Neural progenitor cell (in vitro differentiated cells): ENCODE results near the gene FIG4. TPM values are rescaled to one million over a fixed set of nuclear protein-coding genes. Genes with fewer than 3 reads are reported as not detected.

ENCODE experiments used
- DNase-seq: peaks from one replicate; pipeline ENCODE4 v3.0.0-alpha.2; 2016; ENCODE audit warnings: low spot score
- H2AFZ ChIP-seq: fragments of 200-600 bp; sonication (generic); replicated peaks from 2 replicates; pipeline ENCODE4 v1.6.1; 2016; ENCODE audit warnings: antibody characterized with exemption
- H3F3A ChIP-seq: fragments of 200-600 bp; sonication (generic); 2 replicates; pipeline ENCODE4 v1.6.1; 2016; ENCODE audit warnings: antibody characterized with exemption, low read depth
- H3K27ac ChIP-seq: fragments of 200-600 bp; sonication (generic); 2 replicates; pipeline ENCODE4 v1.5.1; 2016; ENCODE audit warnings: mild to moderate bottlenecking
- H3K27me3 ChIP-seq: fragments of 200-600 bp; sonication (generic); 2 replicates; pipeline ENCODE4 v1.6.1; 2016; ENCODE audit warnings: mild to moderate bottlenecking, moderate library complexity
- H3K36me3 ChIP-seq: fragments of 200-600 bp; sonication (generic); 2 replicates; pipeline ENCODE4 v1.5.1; 2016
- H3K4me1 ChIP-seq: fragments of 200-600 bp; sonication (generic); 2 replicates; pipeline ENCODE4 v1.6.1; 2016; ENCODE audit warnings: mixed run types
- H3K4me2 ChIP-seq: fragments of 200-600 bp; sonication (generic); 2 replicates; pipeline ENCODE4 v1.6.1; 2016
- H3K4me3 ChIP-seq: fragments of 200-600 bp; sonication (generic); 2 replicates; pipeline ENCODE4 v1.5.1; 2016
- H3K79me2 ChIP-seq: fragments of 200-600 bp; sonication (generic); 2 replicates; pipeline ENCODE4 v1.6.1; 2016; ENCODE audit warnings: low read depth
- H3K9ac ChIP-seq: fragments of 200-600 bp; sonication (generic); 2 replicates; pipeline ENCODE4 v1.6.1; 2016
- H3K9me3 ChIP-seq: fragments of 200-600 bp; sonication (generic); 2 replicates; pipeline ENCODE4 v1.5.1; 2016; ENCODE audit warnings: low read depth
- H4K20me1 ChIP-seq: fragments of 200-600 bp; sonication (generic); 2 replicates; pipeline ENCODE4 v1.6.1; 2016; ENCODE audit warnings: low read depth
- H3K27ac Mint-ChIP-seq: 3 replicates; pipeline ENCODE4 v1.8.0; 2021; ENCODE audit warnings: mixed read lengths
- H3K27me3 Mint-ChIP-seq: 2 replicates; pipeline ENCODE4 v1.8.0; 2022; ENCODE audit warnings: low read depth, mild to moderate bottlenecking, inconsistent platforms, moderate library complexity, mixed read lengths; ENCODE audit not compliant: insufficient read depth
- H3K36me3 Mint-ChIP-seq: 3 replicates; pipeline ENCODE4 v1.8.0; 2021; ENCODE audit warnings: mixed read lengths
- H3K4me1 Mint-ChIP-seq: 3 replicates; pipeline ENCODE4 v1.8.0; 2021; ENCODE audit warnings: mixed read lengths
- H3K4me3 Mint-ChIP-seq: 3 replicates; pipeline ENCODE4 v1.8.0; 2021; ENCODE audit warnings: mild to moderate bottlenecking, moderate library complexity, mixed read lengths
- H3K9me3 Mint-ChIP-seq: 3 replicates; pipeline ENCODE4 v1.8.0; 2020; ENCODE audit warnings: mixed read lengths
- CTCF ChIP-seq: fragments of 200-600 bp; sonication (generic); IDR thresholded peaks from 2 replicates; pipeline ENCODE4 v1.5.1; 2017; ENCODE audit warnings: antibody characterized with exemption, mild to moderate bottlenecking
- EZH2 ChIP-seq: fragments of 200-600 bp; sonication (generic); IDR thresholded peaks from 2 replicates; pipeline ENCODE4 v1.6.1; 2017; ENCODE audit warnings: antibody characterized with exemption, mild to moderate bottlenecking, moderate library complexity
- EZH2phosphoT487 ChIP-seq: fragments of 200-600 bp; sonication (generic); IDR thresholded peaks from 2 replicates; pipeline ENCODE4 v1.6.1; 2017; ENCODE audit warnings: antibody characterized with exemption
- total RNA-seq: library from RNA; depleted of rRNA; stranded (reverse); fragments of >200 nt; gene quantifications from 2 replicates; pipeline ENCODE4 v1.2.3, GENCODE V29; 2015; ENCODE audit warnings: low replicate concordance

Gene FIG4
- total RNA-seq, 1 donor from 2014 or later, result 51.3 TPM

GRCh38 chr6:109747221-109747620 is 56.1 kb downstream of the FIG4 start:
- Histone ChIP-seq H3K4me1 (no peaks in the 10 kb centered on the region), H3K27ac (no peak overlapping the region), H3F3A (no peaks in the 10 kb centered on the region), H3K79me2 (no peaks in the 10 kb centered on the region), H3K9ac (no peak overlapping the region), H3K27me3 (no peaks in the 10 kb centered on the region), H3K4me2 (no peak overlapping the region), H3K9me3 (no peaks in the 10 kb centered on the region), H2AFZ (no peak overlapping the region), H3K4me3 (no peak overlapping the region), H3K36me3 (no peaks in the 10 kb centered on the region), H4K20me1 (no peaks in the 10 kb centered on the region)
- Mint-ChIP-seq H3K4me1 (no peaks in the 10 kb centered on the region), H3K27ac (no peak overlapping the region), H3K9me3 (no peaks in the 10 kb centered on the region), H3K27me3 (no peaks in the 10 kb centered on the region), H3K4me3 (no peak overlapping the region), H3K36me3 (no peaks in the 10 kb centered on the region)
- TF ChIP-seq EZH2 (no peak), EZH2phosphoT487 (no peak), CTCF (no peak)
- DNase-seq, result no peak

GRCh38 chr6:109759098-109759955 is 68.2 kb downstream of the FIG4 start:
- no peaks in the 10 kb centered on the region for H3K4me1 Mint-ChIP-seq
- peaks cover 6% of the 10 kb centered on the region for H3K9me3 Mint-ChIP-seq
- DNase-seq, result no peak
- Histone ChIP-seq H3F3A (no peaks in the 10 kb centered on the region), H4K20me1 (no peaks in the 10 kb centered on the region), H2AFZ (no peak overlapping the region), H3K9me3 (no peaks in the 10 kb centered on the region), H3K4me2 (no peak overlapping the region), H3K4me1 (no peaks in the 10 kb centered on the region), H3K27me3 (no peaks in the 10 kb centered on the region), H3K36me3 (no peaks in the 10 kb centered on the region), H3K79me2 (no peaks in the 10 kb centered on the region), H3K27ac (no peak overlapping the region), H3K9ac (no peak overlapping the region), H3K4me3 (no peak overlapping the region)
- peaks cover 16% of the 10 kb centered on the region for H3K36me3 Mint-ChIP-seq
- H3K27me3 Mint-ChIP-seq, result no peaks in the 10 kb centered on the region
- no peak for TF ChIP-seq EZH2phosphoT487
- TF ChIP-seq EZH2, result no peak
- no peak for TF ChIP-seq CTCF
- no peak overlapping the region for H3K4me3 Mint-ChIP-seq
- no peak overlapping the region for H3K27ac Mint-ChIP-seq

GRCh38 chr6:109760208-109760607 is 69.1 kb downstream of the FIG4 start:
- H3K9me3 ChIP-seq, result no peaks in the 10 kb centered on the region
- peaks cover 6% of the 10 kb centered on the region for H3K9me3 Mint-ChIP-seq
- H3K27me3 ChIP-seq, result no peaks in the 10 kb centered on the region
- no peaks in the 10 kb centered on the region for H3K4me1 ChIP-seq
- H3K79me2 ChIP-seq, result no peaks in the 10 kb centered on the region
- no peak overlapping the region for H3K9ac ChIP-seq
- no peaks in the 10 kb centered on the region for H3K36me3 ChIP-seq
- no peak overlapping the region for H3K27ac Mint-ChIP-seq
- H4K20me1 ChIP-seq, result no peaks in the 10 kb centered on the region
- no peak for DNase-seq
- H3K4me3 ChIP-seq, result no peak overlapping the region
- no peaks in the 10 kb centered on the region for H3K27me3 Mint-ChIP-seq
- no peak overlapping the region for H2AFZ ChIP-seq
- no peaks in the 10 kb centered on the region for H3F3A ChIP-seq
- no peak for TF ChIP-seq CTCF
- TF ChIP-seq EZH2phosphoT487, result no peak
- TF ChIP-seq EZH2, result no peak
- H3K27ac ChIP-seq, result no peak overlapping the region
- H3K4me1 Mint-ChIP-seq, result no peaks in the 10 kb centered on the region
- H3K4me3 Mint-ChIP-seq, result no peak overlapping the region
- peaks cover 14% of the 10 kb centered on the region for H3K36me3 Mint-ChIP-seq
- H3K4me2 ChIP-seq, result no peak overlapping the region
